CD4-positive, alpha-beta T cell treated with Interferon gamma for 1 hour (primary cell): ENCODE measurements around the gene POLE.

Experiments used
- DNase-seq: peaks from one replicate; pipeline ENCODE4 v3.0.0-alpha.2; 2020

Gene POLE

DNA sequence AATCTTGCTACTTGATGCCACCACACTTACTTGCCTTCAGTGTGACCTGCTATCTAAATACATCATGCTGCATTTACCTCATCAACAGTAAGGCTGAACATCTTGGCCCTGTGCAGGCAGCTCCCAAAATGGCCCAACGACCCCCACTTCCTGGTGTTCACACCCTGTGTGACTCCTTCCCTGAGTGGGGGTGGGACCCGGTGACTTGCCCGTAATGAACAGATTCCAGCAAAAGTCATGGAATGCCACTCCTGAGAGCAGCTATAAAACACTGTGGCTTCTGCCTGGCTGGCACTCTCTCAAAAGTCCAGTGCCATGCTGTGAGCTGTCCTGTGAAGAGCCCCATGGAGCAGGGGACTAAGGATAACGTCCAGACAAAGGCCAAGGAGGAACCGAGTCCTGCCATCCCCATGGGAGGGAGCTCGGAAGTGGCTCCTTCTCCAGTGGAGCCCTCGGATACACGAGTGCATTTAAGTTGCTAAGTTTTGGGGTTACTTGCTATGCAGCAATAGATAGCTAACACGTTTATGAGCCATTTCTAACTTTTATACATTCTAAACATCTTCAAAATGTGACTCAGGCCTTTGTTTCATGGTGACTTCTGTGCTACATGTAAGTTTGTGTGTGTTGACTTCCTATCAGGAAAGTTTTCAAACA, 35.6 kb downstream of the POLE start:
- no peak for DNase-seq

DNA sequence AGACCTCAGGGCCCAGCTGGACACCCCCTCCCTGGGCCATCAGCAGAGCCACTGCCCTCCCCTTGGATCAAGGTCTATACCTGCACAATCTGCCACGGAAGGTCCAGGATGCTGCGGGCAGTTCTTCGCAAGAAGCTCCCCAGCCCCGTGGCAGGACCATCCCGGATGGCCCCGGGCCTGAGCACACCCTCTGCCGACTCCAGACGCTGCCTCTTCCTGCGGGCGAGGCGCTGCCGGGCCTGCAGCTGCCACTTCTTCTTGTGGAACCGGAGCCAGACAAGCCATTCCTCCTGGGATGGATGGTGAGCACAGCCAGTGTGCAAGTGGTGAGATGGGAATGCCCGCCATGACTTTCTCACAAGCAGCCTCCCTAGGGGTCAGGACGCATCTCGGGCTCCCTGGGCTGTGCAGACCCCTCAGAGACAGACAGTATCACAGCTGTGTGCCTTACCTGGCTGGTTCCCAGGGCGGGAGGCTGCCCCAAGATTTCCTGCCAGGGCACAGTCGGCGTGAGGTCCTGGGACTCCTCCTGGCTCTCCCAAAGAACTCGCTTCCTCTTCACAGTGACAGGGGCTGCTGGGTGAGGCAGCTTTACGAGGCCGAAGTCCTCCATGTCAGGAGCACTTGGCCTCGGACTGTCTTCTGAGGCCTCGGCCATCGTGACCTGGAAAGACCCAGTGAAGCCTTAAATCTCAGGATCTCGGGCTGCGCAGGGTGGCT, 37.8 kb downstream of the POLE start:
- no peak for DNase-seq

DNA sequence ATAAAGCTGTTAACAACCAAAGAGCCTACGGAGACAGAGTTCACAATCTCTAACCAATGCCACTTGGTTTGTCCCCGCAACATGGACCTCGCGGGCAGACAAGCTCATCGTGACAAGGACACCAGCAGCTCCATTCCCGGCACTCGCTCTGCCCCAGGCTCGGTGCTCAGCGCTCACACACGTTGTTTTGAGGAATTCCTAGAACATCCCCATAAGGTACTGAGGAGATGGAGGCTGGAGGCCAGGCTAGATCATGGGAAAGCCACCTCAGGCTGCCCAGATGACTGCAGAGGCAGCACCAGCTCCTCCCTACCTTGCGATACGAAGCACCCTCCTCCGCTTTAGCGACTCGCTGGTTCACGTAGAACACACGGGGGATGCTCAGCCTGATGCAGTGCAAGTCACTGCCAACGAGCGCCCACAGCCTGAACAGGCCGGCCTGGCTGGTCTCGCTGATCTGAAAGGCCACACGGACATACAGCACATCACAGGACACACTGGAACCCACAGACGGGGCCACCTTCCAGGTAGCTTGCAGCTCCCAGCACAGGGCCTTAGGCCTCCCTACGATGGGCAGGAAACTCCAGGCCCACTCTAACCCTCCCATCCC, 38.4 kb downstream of the POLE start:
- DNase-seq: no peak

DNA sequence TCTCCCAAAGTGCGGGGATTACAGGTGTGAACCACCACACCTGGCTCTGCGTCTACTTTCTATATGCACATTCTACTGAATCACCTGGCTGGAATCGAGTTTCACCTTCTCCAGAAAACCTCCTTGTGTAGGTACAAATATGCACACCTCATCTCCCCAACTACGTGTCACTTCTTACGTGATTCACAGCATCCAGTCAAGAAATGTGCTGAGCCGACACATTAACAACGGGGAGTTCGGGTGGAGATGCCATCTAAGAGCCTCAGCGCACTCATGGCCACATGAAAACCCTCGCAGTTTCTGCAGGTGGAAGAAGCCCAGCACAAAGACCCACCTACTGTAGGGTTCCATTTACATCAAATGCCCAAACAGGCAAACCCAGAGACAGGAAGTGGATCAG, 39.3 kb downstream of the POLE start:
- DNase-seq: no peak

DNA sequence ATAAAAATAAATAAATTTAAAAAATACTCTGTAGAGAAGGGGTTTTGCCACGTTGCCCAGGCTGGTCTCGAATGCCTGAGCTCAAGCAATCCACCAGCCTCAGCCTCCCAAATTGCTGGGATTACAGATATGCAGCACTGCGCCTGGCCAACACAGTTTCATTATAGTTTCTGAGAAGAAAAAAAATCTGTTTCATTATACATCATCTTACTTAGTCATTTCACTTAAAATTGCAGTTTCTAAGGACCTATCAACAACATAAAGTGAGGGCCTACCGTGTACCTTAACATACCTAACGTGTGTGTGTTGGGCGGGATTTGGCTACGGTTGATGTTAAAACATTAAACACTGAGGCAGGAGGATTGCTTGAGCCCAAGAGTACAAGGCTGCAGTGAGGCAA, 40.3 kb downstream of the POLE start:
- DNase-seq: no peak

DNA sequence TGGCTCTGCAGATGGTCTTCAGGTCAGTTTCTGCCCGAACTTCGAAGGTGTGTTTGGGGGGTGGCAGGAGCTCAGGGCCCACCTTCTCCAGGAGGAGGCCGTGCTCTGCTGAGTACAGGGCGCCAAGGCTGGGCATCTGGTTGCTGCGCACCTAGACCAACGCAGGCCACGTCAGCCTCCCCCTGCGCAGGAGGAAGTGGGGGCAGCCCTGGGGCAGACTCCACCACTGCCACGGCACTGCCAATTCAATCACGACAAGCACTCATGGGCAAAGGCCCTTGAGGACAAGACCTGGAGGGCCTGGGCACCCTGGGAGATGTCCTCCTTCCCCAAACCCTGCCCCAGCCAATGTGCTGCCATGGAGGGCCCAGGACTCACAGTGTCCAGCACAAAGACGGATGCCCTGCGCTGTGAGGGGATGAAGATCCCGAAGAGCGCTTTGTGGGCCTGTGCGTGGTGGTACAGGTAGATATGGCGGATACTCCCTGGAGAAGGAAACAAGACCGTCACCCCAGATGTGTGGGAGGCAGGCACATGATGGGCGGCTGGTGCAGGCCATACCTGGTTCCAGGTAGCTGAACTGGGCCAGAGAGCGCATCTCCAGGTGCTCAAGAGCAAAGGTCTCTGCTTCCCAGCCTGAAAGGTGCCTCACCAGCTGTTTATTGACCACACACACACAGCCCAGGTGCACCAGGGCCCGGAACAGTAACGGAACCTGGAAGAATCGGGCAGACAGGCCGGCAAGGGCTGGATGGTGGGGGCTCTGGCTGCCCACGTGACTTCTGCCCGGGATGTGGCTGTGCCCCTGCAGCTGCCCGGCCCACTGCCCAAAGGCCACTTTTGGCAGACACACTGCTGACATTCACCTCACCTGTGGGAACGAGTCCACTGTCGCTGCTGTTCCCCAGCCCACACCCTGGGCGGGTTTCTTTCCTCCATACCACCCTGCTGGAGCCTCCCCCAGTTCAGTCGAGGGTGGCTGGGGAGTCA, 44.0 kb downstream of the POLE start:
- DNase-seq: no peak

DNA sequence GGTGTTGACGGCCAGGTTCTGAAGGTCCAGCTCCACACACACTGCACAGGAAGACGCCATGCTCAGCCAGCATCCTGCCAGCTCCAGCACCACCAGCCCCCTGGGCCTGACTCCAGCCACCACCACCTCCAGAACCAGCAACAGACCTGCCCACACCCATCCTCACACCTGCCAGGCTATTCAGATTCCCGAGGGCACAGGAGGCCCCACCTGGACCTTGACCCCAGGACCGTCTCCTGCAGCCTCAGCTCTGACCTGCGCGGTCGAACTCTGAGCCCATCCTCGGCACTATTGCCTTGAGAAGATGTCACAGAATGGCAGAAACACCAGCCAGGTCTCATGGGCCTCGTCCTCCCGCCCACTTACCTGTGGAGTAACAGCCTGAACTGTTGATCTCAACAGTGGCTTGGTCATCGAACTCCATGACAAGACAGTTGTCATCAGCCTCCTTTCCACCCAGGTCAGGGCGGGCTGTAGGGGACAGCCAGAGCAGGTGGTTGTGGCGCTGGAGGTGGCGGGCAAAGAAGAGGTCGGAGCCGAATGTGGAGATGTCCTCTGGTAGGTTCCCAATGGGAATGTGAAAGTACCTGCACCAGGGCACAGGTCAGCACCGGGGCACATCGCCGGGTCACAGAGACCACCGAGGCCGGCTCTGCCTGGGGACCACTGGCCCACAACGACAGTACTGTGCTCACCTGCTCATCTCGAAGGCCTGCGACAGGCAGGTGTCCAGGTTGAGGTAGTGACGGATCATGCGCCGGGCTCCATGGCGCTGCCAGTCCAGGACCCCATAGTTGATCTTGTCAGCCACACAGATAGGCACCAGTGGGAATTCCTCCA, 45.1 kb downstream of the POLE start:
- no peak for DNase-seq

DNA sequence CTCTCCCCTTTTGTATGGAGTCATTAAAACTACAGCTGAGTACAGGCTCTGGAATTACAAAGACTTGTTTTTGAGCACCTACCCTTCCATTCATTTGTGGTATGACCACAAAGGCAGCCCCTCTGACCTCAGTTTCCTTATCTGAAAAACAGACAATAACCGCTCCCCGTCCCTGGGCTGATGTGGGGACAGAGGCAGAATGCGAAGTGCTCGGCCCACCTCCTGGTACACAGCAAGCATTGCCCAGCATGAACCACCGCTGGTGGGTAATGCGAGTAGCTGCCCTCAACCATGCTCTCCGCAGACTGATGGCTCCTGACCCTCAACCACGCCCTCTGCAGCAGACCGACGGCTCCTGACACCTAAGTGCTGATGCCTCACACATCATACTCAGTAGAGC, 46.2 kb downstream of the POLE start:
- no peak for DNase-seq

DNA sequence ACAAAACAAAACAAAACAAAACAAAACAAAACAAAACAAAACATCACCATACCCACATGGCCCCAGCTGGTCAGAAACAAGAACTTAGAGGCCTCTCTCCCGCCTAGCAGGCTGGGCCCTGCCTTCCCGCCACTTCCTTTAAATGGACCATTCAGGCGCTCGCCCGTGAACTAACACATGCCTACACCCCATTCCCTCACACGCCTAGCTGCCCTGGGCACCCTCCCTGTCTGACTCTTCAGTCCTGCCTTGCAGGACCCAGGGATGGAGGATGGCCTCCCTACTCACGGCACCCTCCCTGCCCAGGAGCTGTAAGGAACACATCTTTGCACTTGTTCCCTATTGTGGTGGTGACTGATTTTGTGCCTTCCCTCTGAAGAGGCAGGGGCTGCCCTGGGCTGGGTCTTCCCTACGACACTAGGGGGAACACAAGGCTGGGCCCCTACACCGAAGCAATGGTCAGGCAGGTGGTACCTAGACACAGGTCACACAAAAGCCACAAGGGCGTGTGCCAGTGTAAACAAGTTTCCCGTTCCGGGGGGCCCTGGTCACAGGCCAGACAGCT, 47.1 kb downstream of the POLE start:
- DNase-seq: no peak

DNA sequence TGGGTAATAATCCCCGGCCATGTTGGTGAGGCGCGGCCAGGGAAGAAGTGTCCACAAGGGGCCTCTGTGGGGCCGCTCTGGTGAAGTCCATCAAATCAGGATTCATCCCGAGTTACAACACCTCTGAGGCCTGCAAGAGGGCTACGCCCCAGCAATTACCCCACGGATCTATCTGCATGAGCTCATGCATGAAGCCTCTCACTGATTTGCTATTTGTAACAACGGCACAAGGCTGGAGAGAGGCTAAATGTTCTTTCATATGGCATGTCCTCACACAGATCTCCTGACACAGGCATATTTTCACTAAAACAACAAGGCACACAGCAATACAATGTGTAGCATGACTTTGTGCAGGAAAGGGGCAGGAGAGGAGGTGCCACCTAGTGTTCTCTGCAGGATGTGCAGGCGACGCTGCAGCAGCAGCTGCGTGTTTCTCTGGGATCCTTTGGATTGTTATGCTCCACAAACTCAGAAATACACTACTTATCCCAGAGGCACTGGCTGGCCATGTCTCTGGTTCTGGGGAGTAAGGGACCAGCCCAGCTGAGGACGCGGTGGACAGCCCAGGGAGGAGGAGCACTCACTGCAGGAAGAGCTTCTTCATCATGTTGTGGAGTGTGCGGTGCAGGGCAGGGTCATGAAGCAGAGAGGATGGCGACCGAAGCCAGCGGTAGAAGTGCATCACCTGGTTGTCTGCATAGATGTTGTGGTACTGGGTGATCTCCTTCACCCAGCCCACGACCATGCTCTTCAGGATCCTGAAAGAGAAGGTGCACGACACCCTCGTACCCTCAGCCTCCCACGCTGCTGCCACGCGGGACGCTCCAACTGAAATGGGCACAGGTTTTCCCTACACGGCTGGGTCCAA, 48.4 kb downstream of the POLE start:
- no peak for DNase-seq

DNA sequence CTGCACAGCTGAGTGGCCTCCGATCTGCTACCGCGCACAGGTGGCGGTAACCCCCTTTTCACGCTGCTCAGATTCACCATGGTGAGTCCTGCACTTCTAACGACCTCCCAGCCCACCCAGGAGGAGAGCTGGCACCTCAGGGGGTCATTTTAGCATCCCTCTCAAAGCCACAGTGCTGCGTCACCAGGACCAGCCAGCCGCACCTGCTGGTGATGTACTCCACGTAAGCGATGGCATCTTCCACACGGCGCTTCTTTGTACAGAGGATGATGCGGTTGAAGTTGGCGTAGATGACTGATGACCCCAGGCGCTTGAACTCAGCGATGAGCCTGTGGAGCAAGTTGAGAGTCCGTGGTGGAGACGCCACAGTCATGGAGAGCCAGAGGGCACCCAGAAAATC, 49.3 kb downstream of the POLE start:
- no peak for DNase-seq

DNA sequence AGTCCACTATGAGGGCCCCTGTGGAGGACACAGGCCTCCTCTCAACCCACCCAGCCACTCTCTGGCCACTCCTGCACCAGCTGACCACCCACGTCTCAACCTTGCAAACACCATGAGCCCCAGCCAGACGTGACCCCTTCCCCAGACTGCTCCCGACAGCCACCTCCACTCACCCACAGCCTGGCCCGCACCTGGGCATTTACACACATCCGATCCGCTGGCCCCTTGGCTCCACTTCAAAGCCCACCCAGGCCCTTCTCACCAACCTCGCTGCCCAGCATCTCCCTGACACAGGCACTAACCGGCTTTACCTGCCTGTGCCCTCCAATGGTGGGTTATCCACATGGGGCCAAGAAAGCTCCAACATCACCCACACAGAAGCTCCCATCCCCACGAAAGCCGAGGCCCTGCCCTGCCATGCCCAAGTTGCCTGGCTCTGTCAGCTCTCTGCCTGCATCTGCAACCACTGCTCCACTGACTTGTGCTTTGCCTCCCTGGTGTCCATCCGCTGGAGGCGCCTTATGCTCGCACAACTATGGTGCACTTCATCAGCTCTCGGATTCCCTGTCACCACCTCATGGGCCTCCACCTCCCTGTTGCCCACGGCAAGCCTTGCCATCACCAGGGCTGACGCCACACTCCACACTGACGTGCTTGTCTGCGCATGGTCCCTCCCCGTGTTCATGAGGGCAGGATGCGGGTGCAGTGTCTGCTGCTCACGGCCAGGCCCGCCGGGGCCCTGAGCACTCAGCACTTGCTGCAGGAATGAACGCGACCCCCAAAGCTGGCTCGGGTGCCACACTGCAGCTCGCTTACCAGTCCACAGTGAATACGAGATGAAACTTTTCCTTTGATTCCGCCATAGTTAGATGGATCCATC, 51.8 kb downstream of the POLE start:
- DNase-seq: no peak

DNA sequence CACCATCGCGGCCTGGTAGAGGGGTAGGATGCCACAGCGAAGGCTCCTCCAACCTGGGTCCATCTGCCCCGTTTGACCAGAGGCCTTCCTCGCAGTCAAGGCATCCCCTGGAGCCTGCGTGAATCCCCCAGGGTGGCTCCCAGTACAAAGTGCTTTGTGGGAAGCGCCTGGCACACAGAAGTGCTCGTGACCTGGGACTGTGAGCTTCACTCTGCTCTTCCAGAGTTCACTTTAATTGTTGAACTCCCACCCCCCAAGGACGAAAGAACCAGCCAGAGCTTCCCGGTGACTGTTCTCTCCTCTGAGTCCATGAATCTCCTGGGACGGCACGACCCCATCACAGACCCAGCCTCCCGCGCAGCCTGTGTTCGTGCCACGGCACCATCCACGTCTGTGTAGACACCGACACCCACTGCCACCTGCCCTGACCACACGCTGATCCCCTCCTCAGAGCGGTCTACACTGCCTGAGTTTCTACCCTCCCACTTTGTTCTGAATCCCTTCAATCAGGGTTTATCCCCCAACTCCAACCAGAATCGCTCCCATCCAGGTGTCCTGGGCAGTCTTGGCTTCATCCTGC, 52.6 kb downstream of the POLE start:
- DNase-seq: no peak

DNA sequence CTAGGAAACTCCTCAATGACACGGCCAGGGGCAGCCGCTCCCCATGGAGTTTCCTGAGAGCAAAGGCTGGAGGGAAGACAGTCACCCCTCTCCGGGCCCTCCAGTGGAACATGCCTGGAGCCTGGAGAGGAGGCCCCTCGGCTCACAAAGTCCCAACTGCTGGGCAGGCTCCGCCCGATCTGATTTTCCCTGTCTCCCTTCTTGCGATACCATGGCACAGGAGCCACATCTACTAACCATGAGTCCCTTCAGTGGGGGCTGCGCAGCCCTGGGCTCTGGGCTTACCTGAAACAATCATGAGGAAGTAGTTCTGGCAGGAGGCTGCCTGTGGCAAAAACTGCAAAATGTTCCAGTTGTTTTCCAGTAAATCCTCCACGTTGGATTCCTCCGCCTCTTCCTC, 53.2 kb downstream of the POLE start:
- no peak for DNase-seq

DNA sequence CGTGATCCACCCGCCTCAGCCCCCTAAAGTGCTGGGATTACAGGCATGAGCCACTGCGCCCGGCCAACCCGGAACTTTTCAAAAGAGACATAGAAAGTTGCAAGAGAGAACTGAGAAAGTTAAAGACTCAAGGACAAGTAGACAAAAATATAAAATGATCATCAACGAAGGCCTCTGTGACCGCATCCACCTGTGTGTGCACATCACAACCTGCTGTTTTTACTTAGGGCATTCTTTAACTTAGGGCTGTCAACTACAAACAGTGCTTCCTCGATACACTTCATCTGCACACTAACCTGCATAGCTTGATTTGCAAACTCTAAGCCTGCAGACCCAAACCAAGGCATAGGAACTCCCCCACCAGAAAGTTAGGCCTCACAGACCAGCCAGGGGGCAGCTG, 53.7 kb downstream of the POLE start:
- DNase-seq: no peak

DNA sequence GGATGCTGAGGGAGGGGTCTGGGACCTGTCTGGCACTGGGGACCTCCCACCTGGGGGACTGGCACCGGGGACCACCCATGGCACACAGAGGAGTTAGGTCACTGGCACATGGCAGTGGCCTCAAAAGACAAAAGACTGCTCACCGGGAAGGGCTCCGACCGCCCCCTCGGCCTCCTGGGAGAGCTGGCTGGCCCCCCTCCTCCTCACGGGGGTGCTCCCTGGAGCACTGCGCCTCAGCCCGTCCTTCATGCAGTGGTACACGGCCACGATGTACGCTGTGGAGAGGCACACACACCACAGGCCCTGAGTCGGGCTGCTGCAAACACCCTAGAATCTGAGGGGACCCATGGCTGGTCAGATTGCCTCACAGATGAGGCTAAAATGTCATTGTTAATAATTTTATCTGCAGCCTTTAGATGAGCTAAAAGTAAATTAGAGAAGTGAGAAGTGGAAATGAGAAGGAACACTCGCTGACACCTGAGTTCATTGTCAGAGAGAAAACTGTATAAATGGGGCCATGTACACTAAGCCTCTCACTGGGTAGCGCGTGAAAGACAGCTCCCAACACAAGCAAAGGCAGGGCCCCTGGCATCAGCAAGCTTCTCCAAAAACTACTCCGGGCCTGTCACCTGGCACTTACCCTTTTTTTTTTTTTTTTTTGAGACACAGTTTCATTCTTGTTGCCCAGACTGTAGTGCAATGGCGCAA, 54.5 kb downstream of the POLE start:
- peak; percentile 8 for DNase-seq

DNA sequence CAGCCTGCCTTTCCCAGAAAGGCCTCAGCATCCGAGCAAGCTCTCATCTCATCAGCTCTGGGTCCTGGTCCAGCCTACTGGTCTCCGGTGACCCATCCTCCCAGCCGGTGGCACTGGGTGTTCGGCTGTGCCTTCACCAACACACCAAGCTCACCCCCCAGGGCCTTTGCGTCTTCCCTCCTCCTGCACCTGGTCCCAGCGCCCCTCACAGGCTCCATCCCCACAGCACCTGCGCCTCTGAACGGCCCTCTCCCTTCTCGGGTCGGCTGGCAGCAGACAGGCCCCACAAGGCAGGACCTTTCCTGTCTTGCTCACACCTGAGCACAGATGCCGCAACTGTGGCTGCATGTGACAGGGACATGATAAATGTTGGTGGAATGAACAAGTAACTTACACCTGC, 55.5 kb downstream of the POLE start:
- DNase-seq: no peak

DNA sequence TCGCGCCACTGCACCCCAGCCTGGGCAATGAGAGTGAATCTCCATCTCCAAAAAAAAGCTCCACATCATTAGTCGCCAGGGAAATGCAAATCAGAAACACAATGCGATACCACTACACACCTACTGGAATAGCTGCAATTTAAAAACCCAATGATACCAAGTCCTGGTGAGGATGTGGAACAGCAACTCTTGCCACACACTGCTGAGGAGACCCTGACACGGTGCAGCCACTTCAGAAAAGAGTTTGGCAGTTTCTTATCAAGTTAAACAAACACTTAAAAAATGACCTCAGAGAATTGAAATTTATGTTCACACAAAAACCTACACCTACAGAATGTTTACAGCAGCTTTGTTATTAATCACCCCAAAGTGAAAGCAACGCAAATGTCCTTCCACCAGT, 56.5 kb downstream of the POLE start:
- DNase-seq: no peak

DNA sequence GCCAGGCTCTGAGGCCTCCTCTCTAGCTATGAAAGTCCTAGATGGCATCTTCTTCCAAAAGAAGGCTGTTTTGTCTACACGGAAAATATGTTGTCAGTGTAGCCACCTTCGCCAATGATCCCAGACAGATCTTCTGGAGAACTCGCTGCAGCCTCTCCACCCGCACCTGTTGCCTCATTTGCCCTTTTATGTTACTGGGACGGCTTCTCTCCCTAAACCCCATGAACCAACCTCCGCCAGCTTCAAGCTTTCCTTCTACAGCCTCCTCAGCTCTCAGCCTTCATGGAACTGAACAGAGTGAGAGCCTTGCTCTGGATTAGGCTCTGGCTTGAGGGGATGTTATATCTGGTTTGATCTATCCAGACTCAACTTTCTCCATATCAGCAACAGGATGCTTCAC, 57.8 kb downstream of the POLE start:
- DNase-seq: no peak
